Measurements from ENCODE around the gene HDAC9. TPM values are rescaled to one million over a fixed set of nuclear protein-coding genes. Genes with fewer than 3 reads are reported as not detected.

HDAC9 gene
- total RNA-seq, 1 donor, result 55.0 TPM

DNA sequence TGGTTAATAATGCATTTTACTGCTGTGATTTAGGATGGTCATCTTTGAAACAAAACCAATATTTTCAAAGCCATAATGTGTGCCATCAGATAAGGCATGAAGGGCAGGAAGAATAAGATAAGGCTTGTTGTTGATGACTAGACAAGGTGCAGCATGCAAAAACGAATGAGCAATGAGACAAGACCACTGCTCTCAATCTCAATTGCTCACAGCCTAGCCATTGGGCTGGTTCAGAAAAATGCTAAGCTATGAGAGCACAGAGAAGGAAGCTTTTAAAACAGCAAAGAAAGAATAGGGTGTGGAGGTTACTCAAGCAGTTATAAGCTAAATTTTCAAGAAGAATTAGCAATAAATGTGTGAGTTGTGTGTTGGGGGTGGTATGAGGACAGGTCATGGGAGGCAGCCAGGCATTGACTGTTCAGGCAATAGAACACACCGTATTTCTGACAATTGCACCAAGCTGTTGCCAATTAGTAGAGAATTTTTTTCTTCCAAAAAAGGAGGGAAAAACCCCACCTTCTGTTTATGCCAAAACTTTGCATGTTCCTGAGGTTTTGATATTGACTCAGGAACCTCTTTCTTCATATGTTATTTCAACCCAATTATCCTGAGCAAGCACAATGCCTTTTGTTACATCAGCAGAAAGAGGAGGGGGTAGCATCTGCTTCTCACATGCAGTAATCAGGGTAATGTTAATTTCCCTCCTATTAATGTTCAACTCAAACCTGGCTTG, 276.5 kb downstream of the HDAC9 start:
- TF ChIP-seq, protein P1, sequence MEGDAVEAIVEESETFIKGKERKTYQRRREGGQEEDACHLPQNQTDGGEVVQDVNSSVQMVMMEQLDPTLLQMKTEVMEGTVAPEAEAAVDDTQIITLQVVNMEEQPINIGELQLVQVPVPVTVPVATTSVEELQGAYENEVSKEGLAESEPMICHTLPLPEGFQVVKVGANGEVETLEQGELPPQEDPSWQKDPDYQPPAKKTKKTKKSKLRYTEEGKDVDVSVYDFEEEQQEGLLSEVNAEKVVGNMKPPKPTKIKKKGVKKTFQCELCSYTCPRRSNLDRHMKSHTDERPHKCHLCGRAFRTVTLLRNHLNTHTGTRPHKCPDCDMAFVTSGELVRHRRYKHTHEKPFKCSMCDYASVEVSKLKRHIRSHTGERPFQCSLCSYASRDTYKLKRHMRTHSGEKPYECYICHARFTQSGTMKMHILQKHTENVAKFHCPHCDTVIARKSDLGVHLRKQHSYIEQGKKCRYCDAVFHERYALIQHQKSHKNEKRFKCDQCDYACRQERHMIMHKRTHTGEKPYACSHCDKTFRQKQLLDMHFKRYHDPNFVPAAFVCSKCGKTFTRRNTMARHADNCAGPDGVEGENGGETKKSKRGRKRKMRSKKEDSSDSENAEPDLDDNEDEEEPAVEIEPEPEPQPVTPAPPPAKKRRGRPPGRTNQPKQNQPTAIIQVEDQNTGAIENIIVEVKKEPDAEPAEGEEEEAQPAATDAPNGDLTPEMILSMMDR (IDR thresholded peaks at IDR 0.05; ENCODE audit: insufficient read depth, low read length), result no peak
- no peak overlapping the region for H3K4me3 ChIP-seq (ENCODE audit: low read depth, low read length)
- peak; percentile 53 for DNase-seq (ENCODE audit: low read depth)

DNA sequence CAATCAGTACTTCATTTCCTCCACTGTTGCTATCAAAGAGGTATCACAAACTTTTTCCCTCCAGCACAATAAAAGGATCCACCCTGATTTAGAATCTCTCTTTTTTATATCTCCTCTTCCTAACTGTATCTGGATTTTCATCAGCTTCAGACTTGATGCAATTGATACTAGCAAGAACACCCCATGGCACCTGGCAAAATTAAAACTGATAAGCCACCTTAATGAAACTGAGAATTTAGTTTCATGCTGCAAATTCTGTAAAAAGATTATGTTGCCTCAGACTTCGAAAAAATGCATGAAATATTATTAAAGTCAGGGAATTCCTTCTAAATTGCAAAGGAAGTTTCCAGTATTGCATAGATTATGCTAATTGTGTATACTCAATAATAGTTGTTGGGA, 277.0 kb downstream of the HDAC9 start:
- no peak for DNase-seq (ENCODE audit: low read depth)
- H3K4me3 ChIP-seq (ENCODE audit: low read depth, low read length), result no peak overlapping the region
- TF ChIP-seq, protein P1 (IDR thresholded peaks at IDR 0.05; ENCODE audit: insufficient read depth, low read length), result no peak

DNA sequence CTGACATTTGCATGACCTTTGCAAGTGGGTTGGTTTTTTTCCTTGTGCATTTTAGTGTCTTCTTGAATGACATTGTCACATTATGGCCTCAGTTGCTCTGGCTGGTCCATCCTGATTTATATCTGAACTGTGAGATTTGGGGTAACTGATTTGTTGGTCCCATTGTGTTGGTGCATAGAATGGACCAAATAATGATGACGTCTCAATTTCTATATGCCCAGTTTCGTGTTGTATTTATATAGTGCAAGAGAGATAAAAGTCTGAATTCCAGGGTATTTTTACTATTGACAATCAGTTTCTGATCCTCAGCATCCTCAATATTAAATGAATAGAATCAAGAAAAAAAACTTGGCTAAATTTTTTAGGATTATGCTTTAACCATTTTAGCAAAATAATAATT, 281.8 kb downstream of the HDAC9 start:
- TF ChIP-seq, protein P1 (IDR thresholded peaks at IDR 0.05; ENCODE audit: insufficient read depth, low read length), result no peak
- no peak for DNase-seq (ENCODE audit: low read depth)
- H3K4me3 ChIP-seq (ENCODE audit: low read depth, low read length), result no peak overlapping the region

DNA sequence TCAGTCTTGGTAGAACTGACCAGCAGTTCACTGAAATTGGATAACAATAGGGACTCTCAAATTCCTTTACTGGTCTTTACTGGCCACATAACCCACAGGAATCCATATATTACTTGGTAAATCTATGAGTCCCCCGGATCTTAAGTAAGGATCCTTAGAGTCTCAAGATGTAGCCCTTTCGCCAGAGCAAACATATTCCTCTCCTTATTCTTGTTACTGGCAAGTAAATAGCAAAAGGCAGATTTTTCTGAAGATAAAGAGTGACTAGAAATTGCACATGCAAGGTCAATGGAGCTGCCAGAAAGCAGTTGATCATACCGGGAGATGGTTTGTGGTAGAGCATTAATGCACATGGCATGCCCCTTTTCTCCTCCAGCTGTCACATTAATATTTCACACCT, 283.0 kb downstream of the HDAC9 start:
- peak; percentile 79 for DNase-seq (ENCODE audit: low read depth)
- H3K4me3 ChIP-seq (ENCODE audit: low read depth, low read length), result no peak overlapping the region
- TF ChIP-seq, protein P1 (IDR thresholded peaks at IDR 0.05; ENCODE audit: insufficient read depth, low read length), result no peak

DNA sequence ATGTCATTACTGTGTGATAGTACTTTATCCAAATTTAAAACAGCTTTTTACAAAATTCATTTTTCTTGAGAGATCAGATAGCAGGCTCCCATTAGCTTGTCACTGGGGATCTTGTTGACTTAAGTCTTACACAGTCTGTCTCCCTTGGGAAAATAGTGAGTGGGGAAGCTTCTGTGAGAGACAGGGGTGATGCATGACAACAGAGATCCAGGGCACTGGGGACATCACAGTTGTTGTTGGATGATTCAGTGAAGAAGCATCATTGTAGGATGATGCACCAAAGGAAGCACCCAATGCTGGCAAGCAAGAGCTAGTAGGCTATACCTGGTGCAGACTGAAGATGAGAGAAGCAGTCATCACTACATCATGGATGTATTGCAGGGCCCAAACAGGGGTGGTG, 284.7 kb downstream of the HDAC9 start:
- H3K4me3 ChIP-seq (ENCODE audit: low read depth, low read length), result no peak overlapping the region
- TF ChIP-seq, protein P1 (IDR thresholded peaks at IDR 0.05; ENCODE audit: insufficient read depth, low read length), result no peak
- DNase-seq (ENCODE audit: low read depth), result no peak

DNA sequence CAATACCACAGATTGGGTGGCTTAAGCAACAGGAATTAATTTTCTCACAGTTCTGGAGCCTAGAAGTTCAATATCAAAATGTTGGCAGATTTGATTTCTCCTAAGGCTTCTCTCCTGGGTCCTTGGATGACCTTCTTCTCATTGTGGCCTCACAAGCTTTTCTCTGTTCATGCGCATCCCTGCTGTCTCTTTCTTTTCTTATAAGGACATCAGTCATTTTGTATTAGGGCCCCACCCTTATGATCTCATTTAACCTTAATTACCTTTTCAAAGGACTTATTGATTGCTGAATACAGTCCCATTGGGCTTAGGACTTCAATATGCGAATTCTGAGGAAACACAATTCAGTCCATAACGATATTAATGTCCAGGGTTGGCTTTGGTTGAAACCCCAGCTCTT, 285.4 kb downstream of the HDAC9 start:
- H3K4me3 ChIP-seq (ENCODE audit: low read depth, low read length), result no peak overlapping the region
- TF ChIP-seq, protein P1 (IDR thresholded peaks at IDR 0.05; ENCODE audit: insufficient read depth, low read length), result no peak
- no peak for DNase-seq (ENCODE audit: low read depth)

All from fibroblast of the aortic adventitia (primary cell).